GM18870 (cell line): ENCODE data around the gene RESP18.

Experiments
- ATAC-seq: cut with Tn5 transposase; IDR thresholded peaks from one replicate; pipeline ENCODE4 v1.9.1; 2021; ENCODE audit warnings: moderate library complexity; ENCODE audit not compliant: unreplicated experiment

RESP18 gene

DNA sequence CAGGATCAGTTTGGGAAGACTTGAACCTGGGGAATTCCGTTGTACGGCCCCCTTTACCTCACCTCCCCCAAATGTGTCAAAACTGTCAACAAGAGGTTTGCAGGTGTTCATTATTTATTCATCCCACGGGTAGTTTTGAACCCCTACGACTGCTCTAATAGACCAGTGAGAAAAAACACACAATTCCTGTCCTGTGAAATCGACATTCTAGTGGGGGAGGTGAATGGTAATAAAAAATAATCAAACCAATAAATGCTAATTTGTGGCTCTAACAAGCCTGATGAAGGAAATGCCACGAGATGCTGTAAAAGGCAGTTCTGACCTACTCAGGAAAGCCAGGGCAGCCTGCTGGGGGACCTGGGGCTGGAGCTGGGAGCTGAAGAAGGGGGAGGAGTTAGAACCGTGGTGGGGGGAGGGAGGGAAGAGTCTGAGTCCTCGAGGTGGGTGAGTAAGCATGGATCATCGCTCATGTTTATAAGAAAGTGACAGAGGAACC is 53.8 kb downstream of the RESP18 start:
- ATAC-seq, result no peak

DNA sequence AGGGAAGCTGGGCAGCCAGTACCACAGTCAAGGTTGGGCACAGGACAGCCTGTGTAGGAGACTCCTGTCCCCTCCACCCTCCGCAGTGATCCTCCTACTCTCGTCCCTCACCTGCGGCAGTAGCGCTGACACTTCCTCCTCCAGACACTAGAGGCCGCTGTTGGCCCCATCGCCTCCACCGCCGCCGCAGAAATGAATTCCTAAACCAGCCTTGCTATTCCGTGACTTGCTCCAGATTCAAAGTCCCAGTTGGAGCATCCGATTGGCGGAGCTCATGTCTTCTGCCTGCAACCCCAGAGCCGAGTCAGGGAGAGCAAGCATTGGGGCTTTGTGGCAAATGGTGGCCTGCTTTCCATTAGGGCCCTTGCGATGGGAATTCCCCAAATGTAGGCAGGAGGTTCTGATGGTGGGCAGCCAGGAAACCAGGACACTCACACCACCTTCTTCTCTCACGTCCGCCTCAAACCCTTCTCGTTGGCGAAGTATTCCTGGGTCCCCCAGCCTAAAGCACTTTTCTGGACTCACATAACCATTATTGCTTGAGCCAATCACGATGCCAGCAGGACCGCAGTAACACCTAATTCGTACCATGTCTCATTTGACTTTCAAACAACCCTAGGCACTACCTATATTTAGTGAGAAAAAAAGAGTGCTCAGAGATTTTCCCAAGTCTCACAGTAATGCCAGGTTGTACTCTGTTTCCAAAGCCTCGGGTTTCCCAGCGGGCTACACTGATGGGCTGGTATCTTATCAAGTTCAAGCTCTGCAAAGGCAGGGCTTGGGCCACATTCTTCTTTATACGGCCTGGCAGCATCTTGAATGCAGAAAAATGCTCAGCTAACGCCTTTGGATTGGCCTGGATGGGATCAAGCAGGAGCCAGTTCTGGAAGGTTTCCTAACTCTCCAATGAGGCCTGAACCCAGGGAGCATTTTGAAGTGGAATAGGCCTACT is 54.6 kb downstream of the RESP18 start:
- ATAC-seq, result peak; percentile 28
